ENCODE measurements around the gene ZNF462.

ZNF462 gene

GRCh38 chr9:107008011-107008410 is 145.0 kb downstream of the ZNF462 start:
- Histone ChIP-seq H3K4me3 (no peak overlapping the region), H4K20me1 (no peaks in the 10 kb centered on the region), H3K27ac (no peak overlapping the region), H3K4me1 (no peaks in the 10 kb centered on the region), H3K9me3 (peaks cover 21% of the 10 kb centered on the region), H3K27me3 (no peaks in the 10 kb centered on the region), H3K36me3 (peaks cover 34% of the 10 kb centered on the region), H3K9ac (no peak overlapping the region), H3K4me2 (no peak overlapping the region)
- no peak for TF ChIP-seq Cebpa-rat (IDR thresholded peaks at IDR 0.05)

GRCh38 chr9:107008447-107008846 is 145.5 kb downstream of the ZNF462 start:
- Histone ChIP-seq H3K27ac (no peak overlapping the region), H3K27me3 (no peaks in the 10 kb centered on the region)

GRCh38 chr9:107016383-107016782 is 153.4 kb downstream of the ZNF462 start:
- no peak for TF ChIP-seq Cebpa-rat (IDR thresholded peaks at IDR 0.05)
- no peaks in the 10 kb centered on the region for H3K27me3 ChIP-seq
- H3K4me2 ChIP-seq, result no peak overlapping the region
- H3K9me3 ChIP-seq, result peaks cover 29% of the 10 kb centered on the region
- no peak overlapping the region for H3K27ac ChIP-seq
- H3K4me1 ChIP-seq, result peaks cover 25% of the 10 kb centered on the region
- no peak overlapping the region for H3K9ac ChIP-seq
- no peaks in the 10 kb centered on the region for H4K20me1 ChIP-seq
- no peak overlapping the region for H3K4me3 ChIP-seq
- peaks cover under 1% of the 10 kb centered on the region; the same call in 1 of the 2 replicates for H3K36me3 ChIP-seq

More at GRCh38 chr9:107008447-107008846, 145.5 kb downstream of the ZNF462 start:
- Histone ChIP-seq H3K36me3 (peaks cover 31% of the 10 kb centered on the region), H3K4me2 (no peak overlapping the region), H3K9me3 (peaks cover 21% of the 10 kb centered on the region), H4K20me1 (no peaks in the 10 kb centered on the region), H3K9ac (no peak overlapping the region), H3K4me3 (no peak overlapping the region), H3K4me1 (no peaks in the 10 kb centered on the region)
- no peak for TF ChIP-seq Cebpa-rat (IDR thresholded peaks at IDR 0.05)

GRCh38 chr9:107018861-107019545 is 156.0 kb downstream of the ZNF462 start:
- Histone ChIP-seq H3K27me3 (no peaks in the 10 kb centered on the region), H3K9ac (no peak overlapping the region), H3K9me3 (peaks cover 21% of the 10 kb centered on the region), H4K20me1 (no peaks in the 10 kb centered on the region), H3K4me3 (no peak overlapping the region), H3K4me1 (peaks cover 38% of the 10 kb centered on the region), H3K4me2 (peak overlapping the region; percentile 62), H3K36me3 (no peaks in the 10 kb centered on the region), H3K27ac (no peak overlapping the region)
- no peak for TF ChIP-seq Cebpa-rat (IDR thresholded peaks at IDR 0.05)

GRCh38 chr9:107020040-107020530 is 157.1 kb downstream of the ZNF462 start:
- H3K4me2 ChIP-seq, result peak overlapping the region; percentile 62
- H3K36me3 ChIP-seq, result no peaks in the 10 kb centered on the region
- H3K4me3 ChIP-seq, result no peak overlapping the region
- H3K9ac ChIP-seq, result no peak overlapping the region
- no peaks in the 10 kb centered on the region for H3K27me3 ChIP-seq
- H3K27ac ChIP-seq, result no peak overlapping the region
- H3K4me1 ChIP-seq, result peaks cover 49% of the 10 kb centered on the region
- H3K9me3 ChIP-seq, result peaks cover 21% of the 10 kb centered on the region
- no peaks in the 10 kb centered on the region for H4K20me1 ChIP-seq
- TF ChIP-seq Cebpa-rat (IDR thresholded peaks at IDR 0.05), result no peak

- Histone ChIP-seq H3K27me3 (no peaks in the 10 kb centered on the region), H3K4me1 (peaks cover 55% of the 10 kb centered on the region), H3K9ac (no peak overlapping the region), H3K4me2 (peak overlapping the region; percentile 71), H3K4me3 (no peak overlapping the region), H3K36me3 (no peaks in the 10 kb centered on the region), H3K9me3 (no peaks in the 10 kb centered on the region), H3K27ac (no peak overlapping the region), H4K20me1 (no peaks in the 10 kb centered on the region)
- TF ChIP-seq Cebpa-rat (IDR thresholded peaks at IDR 0.05), result no peak
Observed at GRCh38 chr9:107024193-107024592, 161.2 kb downstream of the ZNF462 start.

GRCh38 chr9:107025260-107026035 is 162.5 kb downstream of the ZNF462 start:
- no peak overlapping the region for H3K4me3 ChIP-seq
- H4K20me1 ChIP-seq, result no peaks in the 10 kb centered on the region
- H3K4me2 ChIP-seq, result peak overlapping the region; percentile 71
- TF ChIP-seq Cebpa-rat (IDR thresholded peaks at IDR 0.05), result no peak
- no peaks in the 10 kb centered on the region for H3K9me3 ChIP-seq
- H3K27me3 ChIP-seq, result no peaks in the 10 kb centered on the region
- H3K9ac ChIP-seq, result no peak overlapping the region
- no peak overlapping the region for H3K27ac ChIP-seq
- H3K36me3 ChIP-seq, result no peaks in the 10 kb centered on the region
- peaks cover 42% of the 10 kb centered on the region for H3K4me1 ChIP-seq

- no peak overlapping the region for H3K4me3 ChIP-seq
Observed at GRCh38 chr9:107029146-107029545, 166.2 kb downstream of the ZNF462 start.

GRCh38 chr9:107033966-107034365 is 171.0 kb downstream of the ZNF462 start:
- Histone ChIP-seq H3K4me3 (no peak overlapping the region), H4K20me1 (no peaks in the 10 kb centered on the region), H3K36me3 (no peaks in the 10 kb centered on the region), H3K9me3 (peaks cover 9% of the 10 kb centered on the region), H3K4me1 (peaks cover 25% of the 10 kb centered on the region), H3K9ac (no peak overlapping the region), H3K4me2 (peak overlapping the region; percentile 16; the same call in 1 of the 2 replicates), H3K27me3 (no peaks in the 10 kb centered on the region), H3K27ac (no peak overlapping the region)
- no peak for TF ChIP-seq Cebpa-rat (IDR thresholded peaks at IDR 0.05)

More at GRCh38 chr9:107029146-107029545, 166.2 kb downstream of the ZNF462 start:
- no peak overlapping the region for H3K4me2 ChIP-seq
- no peak overlapping the region for H3K9ac ChIP-seq
- H3K27me3 ChIP-seq, result no peaks in the 10 kb centered on the region
- no peak for TF ChIP-seq Cebpa-rat (IDR thresholded peaks at IDR 0.05)
- H3K27ac ChIP-seq, result no peak overlapping the region
- H3K4me1 ChIP-seq, result peaks cover 26% of the 10 kb centered on the region
- no peaks in the 10 kb centered on the region for H3K36me3 ChIP-seq
- peaks cover 9% of the 10 kb centered on the region for H3K9me3 ChIP-seq
- H4K20me1 ChIP-seq, result no peaks in the 10 kb centered on the region

- H3K27ac ChIP-seq, result no peak overlapping the region
- H3K9me3 ChIP-seq, result peaks cover 9% of the 10 kb centered on the region
- no peak overlapping the region for H3K4me3 ChIP-seq
- H3K27me3 ChIP-seq, result no peaks in the 10 kb centered on the region
- TF ChIP-seq Cebpa-rat (IDR thresholded peaks at IDR 0.05), result no peak
- H4K20me1 ChIP-seq, result no peaks in the 10 kb centered on the region
- peaks cover 34% of the 10 kb centered on the region for H3K4me1 ChIP-seq
- no peak overlapping the region for H3K4me2 ChIP-seq
- no peak overlapping the region for H3K9ac ChIP-seq
- H3K36me3 ChIP-seq, result no peaks in the 10 kb centered on the region
Observed at GRCh38 chr9:107034831-107035230, 171.9 kb downstream of the ZNF462 start.
